KMS-11 (cell line): ENCODE results near the gene DPH2.

Source experiments
- H2AFZ ChIP-seq: fragments of 200-600 bp; sonication (generic); 2 replicates; pipeline ENCODE4 v1.6.1; 2016; ENCODE audit warnings: antibody characterized with exemption, mixed run types, low read depth
- H3K27ac ChIP-seq: fragments of 200-600 bp; sonication (generic); 2 replicates; pipeline ENCODE4 v1.6.1; 2016; ENCODE audit warnings: mild to moderate bottlenecking, mixed run types
- H3K27me3 ChIP-seq: fragments of 200-600 bp; sonication (generic); 2 replicates; pipeline ENCODE4 v1.6.1; 2017; ENCODE audit warnings: mild to moderate bottlenecking, low read depth, mixed run types, moderate library complexity; ENCODE audit not compliant: insufficient read depth
- H3K36me3 ChIP-seq: fragments of 200-600 bp; sonication (generic); 2 replicates; pipeline ENCODE4 v1.6.1; 2017; ENCODE audit warnings: mild to moderate bottlenecking, mixed run types; ENCODE audit not compliant: insufficient read depth
- H3K4me1 ChIP-seq: fragments of 200-600 bp; sonication (generic); 2 replicates; pipeline ENCODE4 v1.6.1; 2016; ENCODE audit warnings: mild to moderate bottlenecking, low read depth, mixed run types; ENCODE audit not compliant: poor library complexity, severe bottlenecking
- H3K4me2 ChIP-seq: fragments of 200-600 bp; sonication (generic); 2 replicates; pipeline ENCODE4 v1.7.0; 2016; ENCODE audit warnings: mild to moderate bottlenecking, mixed run types
- H3K4me3 ChIP-seq: fragments of 200-600 bp; sonication (generic); IDR thresholded peaks from 2 replicates; pipeline ENCODE4 v1.6.1; 2017; ENCODE audit warnings: low read depth, low read length, mixed read lengths; ENCODE audit not compliant: insufficient read depth
- H3K79me2 ChIP-seq: fragments of 200-600 bp; sonication (generic); 2 replicates; pipeline ENCODE4 v1.6.1; 2016; ENCODE audit warnings: low read depth, mixed run types; ENCODE audit not compliant: insufficient read depth
- H3K9ac ChIP-seq: fragments of 200-600 bp; sonication (generic); 2 replicates; pipeline ENCODE4 v1.6.1; 2016; ENCODE audit warnings: mild to moderate bottlenecking, mixed run types
- H4K20me1 ChIP-seq: fragments of 200-600 bp; sonication (generic); 2 replicates; pipeline ENCODE4 v1.6.1; 2016; ENCODE audit warnings: mild to moderate bottlenecking, mixed run types; ENCODE audit not compliant: insufficient read depth
- TF ChIP-seq, protein P1 (sequence below): fragments of 200-600 bp; sonication (generic); conservative IDR thresholded peaks from 2 replicates; pipeline ENCODE4 v1.6.1; 2017; ENCODE audit warnings: low read depth, mild to moderate bottlenecking, antibody characterized with exemption, low read length, moderate library complexity, mixed read lengths

Gene DPH2

DNA sequence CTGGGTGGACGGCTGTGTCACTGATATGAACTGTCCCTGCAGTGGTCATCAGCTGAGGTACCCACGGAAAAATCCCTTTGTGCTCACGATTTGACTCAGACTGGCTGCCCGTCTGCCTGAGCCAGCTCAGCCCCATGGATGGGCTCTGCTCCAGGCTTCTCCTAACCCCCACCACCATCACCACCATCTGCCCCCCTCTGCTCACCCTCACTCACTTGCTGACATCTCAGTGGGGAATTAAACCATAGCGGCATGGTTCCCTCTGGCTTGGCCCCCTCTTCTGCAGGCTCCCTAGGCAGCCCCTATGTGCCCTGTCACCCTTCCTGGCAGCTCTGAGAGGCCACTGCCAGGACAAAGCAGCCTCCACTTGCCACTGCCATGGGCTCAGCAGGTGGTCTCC, 44.1 kb downstream of the DPH2 start:
- Histone ChIP-seq H3K36me3 (no peaks in the 10 kb centered on the region), H3K4me1 (no peaks in the 10 kb centered on the region), H3K9ac (no peak overlapping the region), H3K27ac (no peak overlapping the region), H3K4me2 (no peak overlapping the region), H3K27me3 (no peaks in the 10 kb centered on the region), H4K20me1 (no peaks in the 10 kb centered on the region), H3K79me2 (no peaks in the 10 kb centered on the region), H2AFZ (no peak overlapping the region), H3K4me3 (no peak overlapping the region)
- TF ChIP-seq, protein P1, sequence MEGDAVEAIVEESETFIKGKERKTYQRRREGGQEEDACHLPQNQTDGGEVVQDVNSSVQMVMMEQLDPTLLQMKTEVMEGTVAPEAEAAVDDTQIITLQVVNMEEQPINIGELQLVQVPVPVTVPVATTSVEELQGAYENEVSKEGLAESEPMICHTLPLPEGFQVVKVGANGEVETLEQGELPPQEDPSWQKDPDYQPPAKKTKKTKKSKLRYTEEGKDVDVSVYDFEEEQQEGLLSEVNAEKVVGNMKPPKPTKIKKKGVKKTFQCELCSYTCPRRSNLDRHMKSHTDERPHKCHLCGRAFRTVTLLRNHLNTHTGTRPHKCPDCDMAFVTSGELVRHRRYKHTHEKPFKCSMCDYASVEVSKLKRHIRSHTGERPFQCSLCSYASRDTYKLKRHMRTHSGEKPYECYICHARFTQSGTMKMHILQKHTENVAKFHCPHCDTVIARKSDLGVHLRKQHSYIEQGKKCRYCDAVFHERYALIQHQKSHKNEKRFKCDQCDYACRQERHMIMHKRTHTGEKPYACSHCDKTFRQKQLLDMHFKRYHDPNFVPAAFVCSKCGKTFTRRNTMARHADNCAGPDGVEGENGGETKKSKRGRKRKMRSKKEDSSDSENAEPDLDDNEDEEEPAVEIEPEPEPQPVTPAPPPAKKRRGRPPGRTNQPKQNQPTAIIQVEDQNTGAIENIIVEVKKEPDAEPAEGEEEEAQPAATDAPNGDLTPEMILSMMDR, result no peak

DNA sequence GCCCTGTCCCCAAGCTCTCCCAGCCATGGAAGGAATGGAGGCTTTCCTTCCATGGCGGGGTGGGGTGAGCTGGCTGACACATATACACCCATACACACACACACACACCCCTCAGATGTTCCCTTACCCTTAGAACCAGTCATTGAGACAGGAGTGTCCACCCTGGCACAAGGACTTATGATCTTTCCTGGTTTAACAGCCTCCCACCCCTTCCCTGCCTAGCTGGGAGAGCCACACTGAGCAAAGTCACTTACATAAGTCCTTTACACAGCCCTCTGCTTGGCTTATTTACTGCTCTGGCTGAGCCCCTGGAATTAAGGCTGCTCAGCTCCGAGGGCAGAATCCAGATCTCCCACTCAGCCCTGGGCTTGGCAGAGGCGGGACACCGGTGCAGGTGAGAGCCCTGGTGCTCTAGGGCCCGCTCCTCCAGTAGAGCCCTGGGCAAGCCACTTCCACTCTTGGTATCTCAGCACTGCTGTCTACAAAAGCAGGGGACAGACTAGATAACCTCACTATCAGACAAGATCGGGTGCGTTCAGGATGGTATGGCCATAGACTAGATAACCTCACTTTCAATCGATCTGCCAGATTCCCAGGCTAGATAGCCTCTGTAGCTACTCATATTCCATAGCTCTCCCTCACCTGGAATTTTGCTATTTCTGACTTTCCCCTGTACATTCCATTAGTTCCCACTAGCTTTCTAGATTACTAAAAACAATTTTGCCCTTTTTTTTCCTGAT, 44.7 kb downstream of the DPH2 start:
- Histone ChIP-seq H3K4me3 (no peak overlapping the region), H3K36me3 (no peaks in the 10 kb centered on the region), H3K9ac (no peak overlapping the region), H3K4me1 (no peaks in the 10 kb centered on the region), H3K79me2 (no peaks in the 10 kb centered on the region), H3K27ac (no peak overlapping the region), H3K27me3 (no peaks in the 10 kb centered on the region), H4K20me1 (no peaks in the 10 kb centered on the region), H2AFZ (no peak overlapping the region), H3K4me2 (no peak overlapping the region)
- TF ChIP-seq, protein P1, result no peak

DNA sequence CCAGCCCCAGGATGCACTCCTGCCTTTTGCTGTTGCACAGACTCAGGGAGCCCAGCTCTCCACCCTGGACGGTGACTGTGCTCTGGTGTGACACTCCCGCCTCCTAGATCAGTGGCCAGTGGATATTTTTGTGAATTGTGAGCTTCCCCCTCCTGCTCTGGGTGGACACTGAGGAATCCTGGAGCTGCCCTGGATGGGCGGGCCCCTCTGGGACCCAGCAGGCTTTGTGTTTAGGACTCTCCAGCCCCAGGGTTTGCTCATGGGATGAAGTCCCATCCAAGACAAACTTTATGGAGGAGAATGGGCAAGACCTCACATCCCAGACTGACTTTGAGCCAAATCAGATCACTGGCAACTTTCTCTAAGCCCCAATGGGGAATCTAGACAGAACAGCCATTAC, 45.4 kb downstream of the DPH2 start:
- H4K20me1 ChIP-seq, result no peaks in the 10 kb centered on the region
- H3K27ac ChIP-seq, result no peak overlapping the region
- H2AFZ ChIP-seq, result no peak overlapping the region
- H3K4me3 ChIP-seq, result no peak overlapping the region
- no peak overlapping the region for H3K9ac ChIP-seq
- no peaks in the 10 kb centered on the region for H3K79me2 ChIP-seq
- no peaks in the 10 kb centered on the region for H3K27me3 ChIP-seq
- H3K4me2 ChIP-seq, result no peak overlapping the region
- no peaks in the 10 kb centered on the region for H3K4me1 ChIP-seq
- TF ChIP-seq, protein P1, result no peak
- H3K36me3 ChIP-seq, result no peaks in the 10 kb centered on the region

DNA sequence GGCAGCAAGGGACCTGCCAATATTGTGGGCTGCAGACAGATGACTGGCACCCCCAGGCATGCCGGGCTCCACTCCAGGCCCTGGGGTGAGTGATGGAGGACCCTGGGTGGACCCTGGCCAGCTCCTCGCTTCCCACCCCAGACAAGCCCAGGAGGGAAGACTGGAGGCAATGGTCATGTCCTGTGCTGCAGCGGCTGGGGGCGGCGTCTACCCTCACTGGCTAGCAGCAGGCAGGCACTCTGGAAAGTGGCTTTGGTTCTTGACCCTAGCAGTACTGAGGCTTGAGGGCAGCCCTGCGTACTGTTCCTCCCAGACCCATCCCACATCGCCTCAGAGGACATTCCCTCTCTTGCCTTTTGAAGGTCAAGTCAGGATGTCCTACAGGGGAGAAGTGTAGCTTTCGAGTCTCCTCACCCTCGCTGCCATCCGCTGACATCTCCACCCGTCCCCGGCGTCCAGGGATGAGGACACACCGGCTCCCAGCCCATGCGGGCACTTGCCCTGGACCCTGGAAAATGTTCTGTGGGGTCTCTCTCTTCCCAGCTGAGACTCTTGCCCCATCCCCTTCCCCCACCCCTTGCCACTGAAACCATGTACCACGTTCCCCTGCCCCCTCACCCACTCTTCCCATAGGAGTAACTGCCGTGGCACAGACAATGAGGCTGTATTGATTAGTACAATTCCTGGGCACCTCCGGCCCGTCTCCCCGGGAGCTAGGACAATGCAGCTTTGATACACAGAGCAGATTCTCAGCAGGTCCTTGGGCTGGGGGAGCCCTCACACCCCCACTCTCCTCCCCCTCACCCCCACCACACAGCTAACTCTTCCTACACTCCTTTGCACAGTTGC, 46.5 kb downstream of the DPH2 start:
- TF ChIP-seq, protein P1, result no peak
- Histone ChIP-seq H3K27me3 (no peaks in the 10 kb centered on the region), H3K4me3 (no peak overlapping the region), H3K4me1 (no peaks in the 10 kb centered on the region), H3K36me3 (no peaks in the 10 kb centered on the region), H3K79me2 (no peaks in the 10 kb centered on the region), H3K27ac (no peak overlapping the region), H3K4me2 (no peak overlapping the region), H4K20me1 (no peaks in the 10 kb centered on the region), H3K9ac (no peak overlapping the region), H2AFZ (no peak overlapping the region)
